DMS114 treated with DMSO at 0.1 percent for 48 hours (cell line): ENCODE data around the gene AFMID.

ENCODE experiments used
- DNase-seq: peaks from one replicate; lab custom pipeline; 2025; ENCODE audit not compliant: unreplicated experiment; lab: John Stamatoyannopoulos, UW

Gene AFMID

GRCh38 chr17:78236362-78237127, 49.4 kb downstream of the AFMID start:
- no peak for DNase-seq

DNA sequence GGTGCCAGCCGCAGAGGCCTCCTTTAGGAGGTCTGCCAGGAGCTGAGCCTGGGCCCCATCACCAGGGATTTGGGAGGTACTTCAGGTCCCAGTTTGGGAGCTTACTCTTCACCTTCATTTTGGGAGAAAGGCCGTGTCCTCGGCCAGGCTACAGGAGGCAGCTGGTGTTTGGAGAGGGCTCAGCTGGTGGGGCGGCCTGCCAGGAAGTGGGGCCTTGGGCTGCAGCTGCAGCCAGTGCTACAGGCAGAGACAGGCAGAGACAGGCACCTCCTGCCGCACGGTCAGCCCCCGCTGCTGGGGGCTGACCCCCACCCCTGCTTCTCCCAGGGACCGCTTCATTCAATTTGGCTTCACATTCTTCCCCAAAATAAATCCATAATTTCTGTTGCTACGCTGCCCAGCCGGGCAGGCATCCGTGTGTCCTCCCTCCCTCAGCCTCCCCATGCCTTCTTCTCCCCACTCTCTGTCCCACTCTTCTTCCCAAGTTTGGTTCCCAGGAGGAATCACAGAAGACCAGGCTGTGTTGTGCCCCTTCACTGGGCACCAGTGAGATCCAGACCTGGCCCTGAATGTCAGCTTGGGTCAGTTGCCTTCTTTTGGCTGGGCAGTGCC, 50.3 kb downstream of the AFMID start:
- no peak for DNase-seq

DNA sequence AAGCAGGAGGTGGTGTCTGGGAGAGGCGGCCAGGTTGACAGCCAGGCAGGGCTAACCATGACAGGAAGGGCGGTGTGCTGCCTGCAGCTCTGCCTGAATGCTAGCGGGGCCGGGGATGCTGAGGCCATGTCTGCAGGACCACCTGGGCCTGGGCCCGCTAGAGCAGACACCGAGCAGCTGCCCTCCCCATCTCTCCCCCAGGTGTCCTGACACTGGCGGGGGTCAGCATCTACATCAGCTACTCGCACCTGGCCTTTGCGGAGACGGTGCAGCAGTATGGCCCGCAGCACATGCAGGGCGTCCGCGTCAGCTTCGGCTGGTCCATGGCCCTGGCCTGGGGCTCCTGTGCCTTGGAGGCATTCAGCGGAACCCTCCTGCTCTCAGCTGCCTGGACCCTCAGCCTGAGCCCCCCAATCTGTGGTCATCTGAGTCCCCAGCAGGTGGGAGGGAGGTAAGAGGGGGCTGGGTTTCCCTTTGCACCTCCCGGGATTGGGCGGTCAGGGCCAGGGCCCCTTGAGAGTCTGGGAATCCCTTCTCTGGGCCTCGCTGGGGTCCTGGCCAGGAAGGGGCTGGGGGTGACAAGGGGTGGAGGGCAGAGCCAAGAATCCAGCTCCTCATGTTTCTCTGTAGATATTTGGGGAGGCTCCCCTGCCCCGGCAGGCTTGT, 51.8 kb downstream of the AFMID start:
- DNase-seq: no peak

- no peak for DNase-seq
Measured at GRCh38 chr17:78239489-78239931, 52.3 kb downstream of the AFMID start.

DNA sequence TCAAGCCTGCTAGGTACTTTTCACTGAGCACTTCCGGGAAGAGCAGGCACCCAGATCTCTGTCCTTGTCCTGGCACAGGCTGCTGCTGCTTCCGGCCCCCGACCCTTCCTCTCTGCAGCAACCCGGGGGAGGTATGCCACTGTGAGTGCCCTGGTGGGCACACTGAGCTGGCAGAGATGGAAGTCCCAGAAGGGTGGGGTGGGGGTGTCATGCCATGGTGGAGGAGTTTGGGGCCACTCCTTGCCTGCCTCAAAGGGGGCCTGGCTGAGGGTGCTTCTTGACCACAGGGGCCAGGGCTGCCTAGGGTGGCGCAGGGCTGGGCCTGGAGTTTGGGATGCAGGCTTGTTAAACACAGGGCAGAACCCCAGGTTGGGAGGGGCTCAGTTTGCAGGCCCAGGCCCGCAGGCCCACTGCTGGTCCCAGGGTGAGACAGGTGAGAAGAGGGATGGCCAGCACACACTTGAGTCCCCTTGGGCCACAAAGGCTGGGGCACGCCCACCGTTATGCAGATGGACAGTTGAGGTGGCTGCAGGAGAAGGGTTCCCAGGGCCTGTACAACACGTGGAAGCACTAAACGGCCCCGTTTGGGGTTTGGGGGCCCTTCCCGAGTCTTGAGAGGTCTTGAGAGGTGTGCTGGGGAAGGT, 53.0 kb downstream of the AFMID start:
- DNase-seq: no peak

DNA sequence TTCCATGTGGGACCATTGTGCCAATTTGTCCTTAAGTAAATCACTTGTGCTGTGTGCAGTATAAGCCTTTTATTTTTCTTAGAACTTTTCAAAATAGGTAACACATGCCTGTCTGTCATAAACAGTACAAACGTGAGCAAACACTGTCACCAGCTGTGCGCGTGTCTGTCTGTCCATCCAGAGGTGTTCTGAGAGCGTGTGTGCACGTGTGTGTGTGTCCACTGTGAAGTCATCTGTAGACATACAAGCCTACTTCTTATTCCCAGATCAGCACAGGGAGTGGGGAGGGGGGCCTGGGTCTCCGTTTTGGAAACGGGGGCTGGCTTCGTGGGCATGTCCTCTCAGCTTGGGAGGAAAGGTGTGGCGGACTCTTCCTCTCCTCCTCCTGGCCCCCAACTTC, 53.7 kb downstream of the AFMID start:
- no peak for DNase-seq

- DNase-seq: peak; percentile 12
Measured at GRCh38 chr17:78241277-78242023, 54.3 kb downstream of the AFMID start.

- no peak for DNase-seq
Measured at GRCh38 chr17:78242024-78242742, 55.0 kb downstream of the AFMID start.

DNA sequence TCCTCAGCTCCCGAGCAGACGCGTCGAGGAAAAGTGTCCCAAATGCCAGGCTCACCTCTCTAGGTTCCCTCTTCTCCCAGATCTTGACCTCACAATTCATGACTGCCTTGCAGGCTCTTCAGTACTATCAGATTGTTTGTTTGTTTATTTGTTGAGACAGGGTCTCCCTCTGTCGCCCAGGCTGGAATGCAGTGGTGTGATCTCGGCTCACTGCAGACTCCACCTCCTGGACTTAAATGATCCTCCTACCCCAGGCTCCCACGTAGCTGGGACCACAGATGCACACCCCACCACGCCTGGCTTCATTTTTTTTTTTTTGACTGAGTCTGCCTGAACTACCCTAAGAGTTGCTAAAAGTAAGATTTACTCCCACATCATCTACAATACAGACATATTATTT, 60.1 kb downstream of the AFMID start:
- no peak for DNase-seq

DNA sequence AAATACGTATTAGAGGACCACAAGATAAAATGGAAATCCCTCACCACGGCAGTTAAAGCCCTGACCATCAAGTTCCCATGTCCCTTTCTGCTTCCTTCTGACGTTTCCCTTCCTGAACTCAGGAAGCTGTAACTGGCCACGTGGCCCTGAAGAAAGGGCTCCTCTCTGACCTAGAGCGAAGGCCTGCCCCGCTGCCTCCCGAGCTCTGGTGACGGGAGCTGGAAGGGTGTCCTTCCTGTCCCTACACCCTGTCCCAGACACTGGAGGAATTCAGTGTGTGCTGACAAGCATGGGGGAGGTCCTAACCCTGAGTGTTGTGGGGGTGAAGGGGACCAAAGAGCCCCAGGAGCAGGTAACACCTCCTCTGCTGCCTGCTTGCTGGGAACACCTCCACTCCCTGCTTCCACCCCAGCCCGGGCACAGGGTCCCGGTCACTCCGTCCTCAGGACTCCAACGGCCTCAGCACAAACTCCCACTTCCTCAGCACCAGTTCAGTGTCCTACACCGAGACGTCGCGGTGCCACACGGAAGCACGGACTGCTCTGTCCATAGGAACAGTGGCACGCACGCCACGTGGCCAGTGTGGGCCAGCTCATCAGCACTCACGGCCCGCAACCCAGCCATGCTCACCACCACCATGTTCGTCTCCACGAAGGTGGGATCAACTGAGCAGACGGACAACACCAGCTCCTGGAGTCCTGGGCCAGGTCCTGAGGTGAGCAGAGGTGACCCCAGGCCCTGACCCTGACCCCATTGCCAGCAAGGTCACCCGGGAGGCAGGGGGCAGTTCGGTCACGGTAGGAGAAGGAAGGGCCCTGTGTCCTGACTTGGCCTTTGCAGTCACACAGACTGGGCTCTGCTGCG, 61.1 kb downstream of the AFMID start:
- DNase-seq: no peak

DNA sequence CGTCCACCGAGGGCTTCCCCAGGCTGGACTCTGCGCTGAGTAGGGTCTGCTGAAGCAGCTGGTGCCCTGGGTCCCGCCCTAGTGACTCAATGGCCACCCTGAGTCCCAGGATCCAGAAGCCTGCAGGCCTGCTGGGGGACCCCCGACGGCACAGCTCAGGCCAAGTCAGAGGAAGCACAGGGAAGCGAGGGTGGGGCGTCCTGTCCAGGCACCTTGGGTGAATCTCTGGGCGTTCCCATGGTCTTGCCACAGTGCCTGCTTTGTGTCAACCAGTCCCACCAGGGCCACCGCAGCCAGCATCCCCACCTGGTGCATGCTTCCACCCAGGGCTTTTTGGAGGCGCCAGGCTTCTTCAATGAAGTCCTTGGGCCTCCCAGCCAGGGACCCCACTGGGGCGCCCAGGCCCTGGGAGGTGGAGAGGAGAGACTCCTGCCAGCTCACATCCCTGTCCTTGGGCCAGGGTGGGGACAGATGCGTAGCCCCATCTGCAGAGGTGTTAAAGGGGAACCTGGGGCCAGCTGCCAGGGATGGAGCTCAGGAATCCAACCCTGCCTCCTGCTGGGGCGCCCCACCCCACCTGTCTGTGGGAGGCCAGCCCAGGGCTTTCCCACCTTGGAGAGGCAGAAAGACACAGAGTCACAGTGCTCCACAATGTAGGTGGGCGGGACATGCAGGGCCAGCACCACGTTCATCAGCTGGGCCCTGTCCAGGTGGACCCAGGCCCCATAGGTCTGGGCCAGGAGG, 62.1 kb downstream of the AFMID start:
- DNase-seq: no peak

DNA sequence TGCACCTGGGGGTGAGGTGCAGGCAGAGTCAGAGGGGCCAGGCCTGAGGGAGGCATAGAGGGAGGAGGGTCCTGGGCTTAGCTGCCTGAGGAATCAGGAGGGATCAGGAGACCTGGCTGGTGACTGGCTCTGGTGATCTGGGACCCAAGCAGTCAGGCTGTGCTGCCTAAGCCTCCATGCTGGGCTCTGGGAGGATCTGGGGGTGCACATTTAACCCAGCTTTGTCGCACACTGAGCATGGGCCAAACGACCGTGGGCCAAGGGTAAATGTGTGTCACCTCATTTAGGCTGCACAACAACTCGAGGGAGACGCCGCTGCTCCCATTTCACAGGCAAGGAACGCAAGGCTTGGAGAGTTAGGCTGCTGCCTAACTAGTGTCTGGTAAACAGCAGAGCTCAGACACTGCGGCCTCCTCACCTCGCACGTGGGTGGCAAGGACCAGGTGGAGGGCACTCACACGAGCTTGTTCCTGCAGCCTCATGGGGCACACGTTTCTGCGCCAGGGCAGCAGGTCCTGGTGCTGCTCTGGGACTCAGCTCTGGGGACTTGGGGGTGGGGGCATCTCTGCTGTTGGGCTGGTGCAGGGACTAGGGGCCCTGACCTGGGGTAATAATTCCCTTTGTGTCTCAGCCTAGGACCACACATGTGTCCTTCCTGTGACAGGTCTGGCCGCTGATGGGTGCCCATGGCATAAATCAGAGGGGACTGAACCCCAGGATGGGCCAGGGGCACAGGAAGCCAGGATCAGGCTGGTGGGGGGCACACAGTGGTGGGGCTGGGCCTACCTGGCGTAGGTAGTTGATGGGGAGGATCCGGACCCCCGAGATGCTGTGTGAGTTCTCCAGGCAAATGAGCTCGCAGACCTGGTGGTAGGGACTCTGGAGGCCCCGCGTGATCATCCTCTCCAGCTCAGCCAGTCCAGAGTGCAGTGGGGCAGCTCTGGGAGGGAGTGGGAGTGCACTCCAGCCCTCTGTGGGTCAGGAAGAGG, 63.0 kb downstream of the AFMID start:
- no peak for DNase-seq

- DNase-seq: peak; percentile 75
Measured at GRCh38 chr17:78250891-78251772, 64.0 kb downstream of the AFMID start.

DNA sequence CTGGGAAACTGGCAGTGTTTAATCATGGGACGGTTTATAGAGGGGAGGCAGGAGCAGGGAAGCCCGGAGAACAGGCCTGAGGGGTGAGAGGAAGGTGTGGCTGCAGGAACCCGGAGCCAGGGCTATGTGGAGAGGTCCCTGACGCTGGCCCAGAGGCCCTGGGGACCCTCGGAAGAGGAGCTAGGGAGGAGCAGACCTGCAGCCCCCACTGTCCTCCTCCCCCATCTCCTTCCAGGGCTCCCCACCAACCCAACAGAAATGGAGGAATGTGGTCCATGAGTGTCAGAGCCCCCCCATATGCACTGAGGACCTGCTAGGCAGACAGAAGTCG, 64.6 kb downstream of the AFMID start:
- DNase-seq: no peak

DNA sequence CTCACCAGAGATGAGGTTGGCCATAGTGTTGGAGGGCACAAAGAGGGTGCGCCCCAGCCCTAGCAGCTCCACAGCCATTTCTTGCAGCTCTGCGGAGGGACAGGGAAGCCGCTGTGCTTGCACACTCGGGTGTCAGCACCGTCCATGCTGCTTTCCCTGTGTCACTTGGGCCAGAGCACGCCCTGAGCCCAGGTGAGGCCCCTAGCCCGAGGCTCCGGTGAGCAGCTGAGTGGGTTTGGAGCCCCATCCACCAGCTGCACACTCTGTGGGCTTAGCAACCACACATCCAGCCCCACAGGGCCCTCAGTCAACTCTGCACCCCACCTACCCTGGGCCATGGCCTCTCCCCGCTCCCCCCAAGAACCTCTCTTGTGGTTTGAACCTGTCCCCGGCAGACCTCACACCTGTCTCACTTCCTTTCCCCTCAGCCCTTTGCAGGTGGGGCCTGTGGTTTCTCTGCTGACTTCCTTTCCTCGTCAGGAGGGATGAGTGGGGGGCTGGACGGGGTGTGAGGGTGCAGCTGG, 65.0 kb downstream of the AFMID start:
- DNase-seq: no peak
